ENCODE results near the gene SKAP1. TPM values are rescaled to one million over a fixed set of nuclear protein-coding genes. Genes with fewer than 3 reads are reported as not detected.

SKAP1 gene
- polyA plus RNA-seq, 3 donors = 0.13 to 1.0 (median 0.52) TPM

DNA sequence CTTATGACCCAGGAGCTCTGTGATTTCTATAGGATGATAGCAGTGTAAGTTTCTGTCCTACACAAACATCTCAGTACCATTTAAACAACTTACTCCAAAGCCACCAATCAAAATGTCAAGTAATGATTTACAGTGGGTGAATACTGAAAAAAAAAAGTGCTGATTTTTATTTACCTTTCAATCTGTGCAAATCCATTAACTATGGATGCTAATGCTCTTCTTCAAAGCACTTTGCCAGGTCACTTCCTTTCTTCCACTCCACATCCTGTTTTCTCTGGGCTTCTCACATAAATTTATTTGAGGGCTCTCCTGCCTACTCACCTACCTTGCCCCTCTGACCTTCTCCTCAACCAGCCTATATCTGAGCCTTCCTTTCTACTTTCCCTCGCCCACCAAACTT is 101.6 kb downstream of the SKAP1 start:
- Mint-ChIP-seq H3K4me3 (no peak overlapping the region), H3K36me3 (no peaks in the 10 kb centered on the region), H3K9me3 (peaks cover 0 to 2% (median 0%) of the 10 kb centered on the region in 7 donors), H3K4me1 (no peaks in the 10 kb centered on the region), H3K27me3 (ENCODE audit: low read depth in 3 of 3) (peaks cover 15 to 26% (median 16%) of the 10 kb centered on the region in 3 donors), H3K27ac (peak overlapping the region in 1 of 7 donors; percentile 6)
- TF ChIP-seq, protein P1, sequence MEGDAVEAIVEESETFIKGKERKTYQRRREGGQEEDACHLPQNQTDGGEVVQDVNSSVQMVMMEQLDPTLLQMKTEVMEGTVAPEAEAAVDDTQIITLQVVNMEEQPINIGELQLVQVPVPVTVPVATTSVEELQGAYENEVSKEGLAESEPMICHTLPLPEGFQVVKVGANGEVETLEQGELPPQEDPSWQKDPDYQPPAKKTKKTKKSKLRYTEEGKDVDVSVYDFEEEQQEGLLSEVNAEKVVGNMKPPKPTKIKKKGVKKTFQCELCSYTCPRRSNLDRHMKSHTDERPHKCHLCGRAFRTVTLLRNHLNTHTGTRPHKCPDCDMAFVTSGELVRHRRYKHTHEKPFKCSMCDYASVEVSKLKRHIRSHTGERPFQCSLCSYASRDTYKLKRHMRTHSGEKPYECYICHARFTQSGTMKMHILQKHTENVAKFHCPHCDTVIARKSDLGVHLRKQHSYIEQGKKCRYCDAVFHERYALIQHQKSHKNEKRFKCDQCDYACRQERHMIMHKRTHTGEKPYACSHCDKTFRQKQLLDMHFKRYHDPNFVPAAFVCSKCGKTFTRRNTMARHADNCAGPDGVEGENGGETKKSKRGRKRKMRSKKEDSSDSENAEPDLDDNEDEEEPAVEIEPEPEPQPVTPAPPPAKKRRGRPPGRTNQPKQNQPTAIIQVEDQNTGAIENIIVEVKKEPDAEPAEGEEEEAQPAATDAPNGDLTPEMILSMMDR (IDR thresholded peaks at IDR 0.05) = no peak
- H3K4me2 ChIP-seq (replicated peaks; ENCODE audit: extremely low read depth, low read length, poor library complexity, severe bottlenecking) = no peak overlapping the region
- H2AFZ ChIP-seq (ENCODE audit: insufficient read depth, low read depth, low read length, poor library complexity, severe bottlenecking) = no peak overlapping the region
- H3K79me2 ChIP-seq (ENCODE audit: insufficient read depth, low read length) = no peaks in the 10 kb centered on the region
- H3K9ac ChIP-seq (ENCODE audit: insufficient read depth, low read length, poor library complexity, severe bottlenecking) = no peak overlapping the region
- H3K27me3 ChIP-seq (ENCODE audit: control insufficient read depth in 2 of 2, insufficient read depth in 2 of 2, low read length in 2 of 2) = peaks cover 11 to 27% of the 10 kb centered on the region in 2 donors
- no peak overlapping the region for H3K27ac ChIP-seq (ENCODE audit: low read depth in 1 of 2, low read length in 2 of 2)
- H4K20me1 ChIP-seq (ENCODE audit: insufficient read depth, low read length) = no peaks in the 10 kb centered on the region
- intact Hi-C loops (cut with micrococcal nuclease) = no loop called here
- no CpG with 5 or more reads among the region's 1 CpG for WGBS (ENCODE audit: insufficient coverage)
- H3K36me3 ChIP-seq (replicated peaks in 1 of 2; ENCODE audit: control insufficient read depth in 1 of 2, insufficient read depth in 2 of 2, low read length in 2 of 2) = no peaks in the 10 kb centered on the region
- no peaks in the 10 kb centered on the region for H3K9me3 ChIP-seq (replicated peaks in 1 of 2; ENCODE audit: control insufficient read depth in 1 of 2, insufficient read depth in 1 of 2, low read length in 2 of 2)
- H3K4me3 ChIP-seq (replicated peaks in 1 of 3; ENCODE audit: low read depth in 2 of 3, low read length in 3 of 3) = no peak overlapping the region
- no peak for DNase-seq
- no peaks in the 10 kb centered on the region for H3K4me1 ChIP-seq (ENCODE audit: control insufficient read depth in 1 of 2, insufficient read depth in 2 of 2, low read length in 2 of 2)

DNA sequence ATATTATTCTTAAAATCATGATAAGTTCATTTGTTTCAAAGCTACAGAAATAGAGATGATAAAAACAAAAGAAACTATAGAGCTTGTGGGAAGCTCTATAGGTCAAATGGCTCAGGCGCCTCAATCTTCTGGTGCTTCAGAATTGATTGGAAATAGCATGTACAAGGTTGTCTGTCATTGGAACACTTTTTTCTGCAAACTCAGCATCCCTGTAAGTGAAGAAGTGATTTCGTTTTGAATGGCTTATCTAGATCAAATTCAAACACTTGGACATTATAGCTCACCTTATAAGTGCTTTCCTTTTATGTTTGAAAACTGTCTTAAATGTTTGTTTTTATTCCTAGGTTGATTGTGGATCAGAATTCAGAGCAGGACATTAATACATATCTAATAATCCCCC is 103.7 kb downstream of the SKAP1 start:
- no peaks in the 10 kb centered on the region for H3K4me1 ChIP-seq (ENCODE audit: control insufficient read depth in 1 of 2, insufficient read depth in 2 of 2, low read length in 2 of 2)
- H2AFZ ChIP-seq (ENCODE audit: insufficient read depth, low read depth, low read length, poor library complexity, severe bottlenecking) = no peak overlapping the region
- Mint-ChIP-seq H3K27ac (no peak overlapping the region), H3K4me1 (no peaks in the 10 kb centered on the region), H3K27me3 (ENCODE audit: low read depth in 3 of 3) (peaks cover 12 to 29% (median 19%) of the 10 kb centered on the region in 3 donors), H3K9me3 (peaks cover 0 to 2% (median 0%) of the 10 kb centered on the region in 7 donors), H3K36me3 (no peaks in the 10 kb centered on the region), H3K4me3 (peak overlapping the region in 1 of 2 donors; percentile 15)
- H4K20me1 ChIP-seq (ENCODE audit: insufficient read depth, low read length) = no peaks in the 10 kb centered on the region
- intact Hi-C loops (cut with micrococcal nuclease) = no loop called here
- H3K79me2 ChIP-seq (ENCODE audit: insufficient read depth, low read length) = no peaks in the 10 kb centered on the region
- H3K4me2 ChIP-seq (replicated peaks; ENCODE audit: extremely low read depth, low read length, poor library complexity, severe bottlenecking) = no peak overlapping the region
- peaks cover 11 to 24% of the 10 kb centered on the region in 2 donors for H3K27me3 ChIP-seq (ENCODE audit: control insufficient read depth in 2 of 2, insufficient read depth in 2 of 2, low read length in 2 of 2)
- no peak overlapping the region for H3K9ac ChIP-seq (ENCODE audit: insufficient read depth, low read length, poor library complexity, severe bottlenecking)
- TF ChIP-seq, protein P1 (IDR thresholded peaks at IDR 0.05) = no peak
- no peak overlapping the region for H3K4me3 ChIP-seq (replicated peaks in 1 of 3; ENCODE audit: low read depth in 2 of 3, low read length in 3 of 3)
- 100% methylated on average over 1 of the region's 2 CpGs for WGBS (ENCODE audit: insufficient coverage)
- H3K27ac ChIP-seq (ENCODE audit: low read depth in 1 of 2, low read length in 2 of 2) = no peak overlapping the region
- H3K36me3 ChIP-seq (replicated peaks in 1 of 2; ENCODE audit: control insufficient read depth in 1 of 2, insufficient read depth in 2 of 2, low read length in 2 of 2) = no peaks in the 10 kb centered on the region
- no peak for DNase-seq
- no peaks in the 10 kb centered on the region for H3K9me3 ChIP-seq (replicated peaks in 1 of 2; ENCODE audit: control insufficient read depth in 1 of 2, insufficient read depth in 1 of 2, low read length in 2 of 2)
